Activated CD4-positive, alpha-beta T cell treated with anti-CD3 and anti-CD28 coated beads, Interleukin-2, amount 10 ng/mL, durations not matched to agents 24 days and 14 days (primary cell): Measurements from ENCODE around the gene PLXNA4. TPM values are rescaled to one million over a fixed set of nuclear protein-coding genes. Genes with fewer than 3 reads are reported as not detected.

Source experiments
- DNase-seq: peaks from one replicate; pipeline ENCODE4 v3.0.0; 2022
- H3K27ac Mint-ChIP-seq: one replicate; pipeline ENCODE4 v1.8.0; 2022; ENCODE audit warnings: mild to moderate bottlenecking, mixed read lengths
- H3K27me3 Mint-ChIP-seq: one replicate; pipeline ENCODE4 v1.8.0; 2022; ENCODE audit warnings: mixed read lengths
- H3K36me3 Mint-ChIP-seq: one replicate; pipeline ENCODE4 v1.8.0; 2022; ENCODE audit warnings: low read depth, mild to moderate bottlenecking, mixed read lengths
- H3K4me1 Mint-ChIP-seq: one replicate; pipeline ENCODE4 v1.8.0; 2021; ENCODE audit warnings: mixed read lengths
- H3K4me3 Mint-ChIP-seq: one replicate; pipeline ENCODE4 v1.8.0; 2022; ENCODE audit warnings: mild to moderate bottlenecking, moderate library complexity, mixed read lengths
- H3K9me3 Mint-ChIP-seq: one replicate; pipeline ENCODE4 v1.8.0; 2021; ENCODE audit warnings: mixed read lengths
- intact Hi-C: fragments of 100-400 bp; cut with micrococcal nuclease; formaldehyde crosslinking; loops from one replicate; pipeline ENCODE4 v1.15.1; 2023
- total RNA-seq: library from RNA; stranded (reverse); gene quantifications from 2 replicates; pipeline ENCODE4 v1.2.3, GENCODE V29; 2022

The PLXNA4 gene
- total RNA-seq, 1 donor from 2014 or later = 0.70 TPM

DNA sequence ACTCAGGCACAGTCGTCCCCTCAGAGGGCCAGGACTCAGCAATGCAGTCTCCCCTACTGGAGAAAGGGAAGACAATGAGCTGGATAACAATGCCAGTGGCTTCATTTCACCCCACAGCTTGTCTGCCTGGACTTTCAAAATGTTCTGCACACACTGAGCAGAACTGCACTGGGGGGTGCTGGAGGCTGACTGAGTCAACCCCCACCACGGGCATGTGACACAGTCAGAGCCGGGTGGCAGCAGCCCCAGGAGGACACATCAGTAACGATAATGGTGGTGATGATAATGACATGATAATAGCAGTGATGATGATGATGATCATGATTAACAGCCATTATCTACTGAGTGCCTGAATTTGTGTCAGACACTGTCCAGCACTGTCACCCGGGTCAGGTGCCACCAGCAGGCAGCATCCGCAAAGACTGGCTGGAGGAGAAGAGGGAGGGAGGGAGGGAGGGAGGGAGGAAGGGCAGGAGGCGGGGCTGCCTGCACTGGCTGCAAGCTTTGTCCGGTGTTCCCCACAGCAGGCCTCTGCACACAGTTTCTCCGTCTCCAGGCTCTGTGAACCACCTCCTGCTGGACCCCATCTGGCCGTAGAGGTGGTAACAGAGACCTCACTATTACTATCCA, 67.4 kb downstream of the PLXNA4 start:
- peaks cover 4% of the 10 kb centered on the region for H3K36me3 Mint-ChIP-seq
- no peak overlapping the region for H3K27ac Mint-ChIP-seq
- H3K9me3 Mint-ChIP-seq = no peaks in the 10 kb centered on the region
- H3K27me3 Mint-ChIP-seq = peaks cover 7% of the 10 kb centered on the region
- no peak for DNase-seq
- intact Hi-C loops = no loop called here
- no peak overlapping the region for H3K4me3 Mint-ChIP-seq
- H3K4me1 Mint-ChIP-seq = peaks cover 28% of the 10 kb centered on the region

- Mint-ChIP-seq H3K27ac (no peak overlapping the region), H3K4me3 (no peak overlapping the region), H3K4me1 (peaks cover 15% of the 10 kb centered on the region), H3K36me3 (peaks cover 8% of the 10 kb centered on the region), H3K27me3 (peaks cover 8% of the 10 kb centered on the region), H3K9me3 (no peaks in the 10 kb centered on the region)
- intact Hi-C loops = no loop called here
- no peak for DNase-seq
Measured at GRCh38 chr7:132504852-132505251, 71.4 kb downstream of the PLXNA4 start.

DNA sequence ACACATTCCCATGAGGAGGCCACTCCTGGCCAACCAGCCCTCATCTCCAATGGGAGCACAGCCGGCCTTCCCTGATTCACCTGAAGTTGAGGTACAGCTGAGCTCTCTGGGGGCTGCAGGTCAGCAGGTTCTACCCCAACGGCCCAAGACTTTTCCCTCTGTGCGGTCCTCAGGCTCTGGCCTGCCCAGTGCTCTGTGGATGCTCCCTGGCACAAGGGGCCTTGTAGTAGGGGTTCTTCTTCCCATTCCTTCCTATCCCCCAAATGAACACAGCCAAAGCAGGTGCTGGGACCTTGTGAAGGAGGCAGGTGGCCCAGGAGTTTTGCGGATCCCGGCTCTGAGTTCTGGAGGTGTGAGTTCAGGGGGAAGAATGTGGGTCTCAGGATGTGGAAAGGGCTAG, 72.2 kb downstream of the PLXNA4 start:
- no peak for DNase-seq

GRCh38 chr7:132503415-132503814, 72.9 kb downstream of the PLXNA4 start:
- DNase-seq = no peak
- Mint-ChIP-seq H3K36me3 (peaks cover 8% of the 10 kb centered on the region), H3K4me1 (peaks cover 8% of the 10 kb centered on the region), H3K4me3 (no peak overlapping the region), H3K27ac (no peak overlapping the region), H3K27me3 (peaks cover 13% of the 10 kb centered on the region), H3K9me3 (no peaks in the 10 kb centered on the region)
- intact Hi-C loops = no loop called here

More for the DNA sequence above, 72.2 kb downstream of the PLXNA4 start:
- no peak overlapping the region for H3K4me3 Mint-ChIP-seq
- H3K27me3 Mint-ChIP-seq = peaks cover 13% of the 10 kb centered on the region
- intact Hi-C loops = no loop called here
- no peaks in the 10 kb centered on the region for H3K9me3 Mint-ChIP-seq
- peaks cover 8% of the 10 kb centered on the region for H3K4me1 Mint-ChIP-seq
- H3K27ac Mint-ChIP-seq = no peak overlapping the region
- H3K36me3 Mint-ChIP-seq = peaks cover 8% of the 10 kb centered on the region

DNA sequence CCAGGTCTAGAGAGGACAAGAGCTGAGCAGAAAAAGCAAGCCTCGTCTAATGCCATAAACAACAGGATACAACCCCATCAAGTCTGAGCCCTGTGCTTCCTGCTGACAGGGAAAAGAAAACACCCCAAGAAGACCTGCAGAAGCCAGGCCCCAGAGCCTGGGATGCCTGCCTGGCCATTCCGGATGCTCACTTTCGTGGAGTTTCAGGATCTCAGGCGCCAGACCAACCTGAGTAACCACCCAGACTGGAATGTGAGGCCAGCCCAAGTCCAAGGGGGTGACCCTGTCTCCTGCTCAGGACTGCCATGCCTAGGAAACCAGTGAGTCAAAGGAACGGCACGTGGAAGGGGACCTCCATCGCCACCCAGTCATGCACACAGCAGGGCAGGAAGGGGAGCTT, 74.3 kb downstream of the PLXNA4 start:
- Mint-ChIP-seq H3K27me3 (peaks cover 20% of the 10 kb centered on the region), H3K36me3 (peaks cover 14% of the 10 kb centered on the region), H3K4me1 (peaks cover 8% of the 10 kb centered on the region), H3K9me3 (peaks cover 4% of the 10 kb centered on the region), H3K4me3 (no peak overlapping the region), H3K27ac (no peak overlapping the region)
- intact Hi-C loops = no loop called here
- DNase-seq = no peak

- Mint-ChIP-seq H3K4me3 (no peak overlapping the region), H3K36me3 (peaks cover 14% of the 10 kb centered on the region), H3K4me1 (peaks cover 8% of the 10 kb centered on the region), H3K27ac (no peak overlapping the region), H3K9me3 (peaks cover 4% of the 10 kb centered on the region), H3K27me3 (peaks cover 20% of the 10 kb centered on the region)
- intact Hi-C loops = no loop called here
- no peak for DNase-seq
Measured at GRCh38 chr7:132500727-132501440, 75.4 kb downstream of the PLXNA4 start.

DNA sequence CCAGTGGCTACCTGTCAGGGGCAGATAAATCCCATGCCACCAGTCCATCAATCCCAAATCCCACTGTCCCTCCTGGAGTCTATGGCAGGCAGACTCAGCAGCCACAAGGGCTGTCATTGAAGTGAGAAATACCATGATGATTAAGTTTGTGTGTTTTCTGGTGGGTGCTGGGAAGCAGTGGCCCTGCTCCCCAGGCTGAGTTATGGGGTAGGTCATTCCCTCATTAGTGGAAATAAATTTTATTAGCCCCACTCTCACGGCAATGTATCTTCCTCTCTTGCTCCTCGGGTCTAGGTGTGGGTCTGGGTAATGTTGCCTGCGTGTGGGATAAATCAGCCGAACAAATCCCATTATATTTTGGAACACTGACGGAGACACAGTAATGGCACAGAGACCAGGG, 76.8 kb downstream of the PLXNA4 start:
- DNase-seq = no peak
- H3K27ac Mint-ChIP-seq = no peak overlapping the region
- H3K36me3 Mint-ChIP-seq = peaks cover 10% of the 10 kb centered on the region
- peaks cover 20% of the 10 kb centered on the region for H3K27me3 Mint-ChIP-seq
- H3K9me3 Mint-ChIP-seq = peaks cover 4% of the 10 kb centered on the region
- peaks cover 8% of the 10 kb centered on the region for H3K4me1 Mint-ChIP-seq
- intact Hi-C loops = no loop called here
- no peak overlapping the region for H3K4me3 Mint-ChIP-seq

GRCh38 chr7:132499065-132499464, 77.2 kb downstream of the PLXNA4 start:
- Mint-ChIP-seq H3K27me3 (peaks cover 20% of the 10 kb centered on the region), H3K4me3 (no peak overlapping the region), H3K36me3 (peaks cover 10% of the 10 kb centered on the region), H3K4me1 (peaks cover 8% of the 10 kb centered on the region), H3K9me3 (peaks cover 4% of the 10 kb centered on the region), H3K27ac (no peak overlapping the region)
- intact Hi-C loops = no loop called here
- DNase-seq = no peak

- Mint-ChIP-seq H3K27ac (peak overlapping the region; percentile 5), H3K36me3 (peaks cover 10% of the 10 kb centered on the region), H3K4me3 (no peak overlapping the region), H3K4me1 (peaks cover 9% of the 10 kb centered on the region), H3K9me3 (peaks cover 7% of the 10 kb centered on the region), H3K27me3 (peaks cover 20% of the 10 kb centered on the region)
- DNase-seq = no peak
- intact Hi-C loops = no loop called here
Measured at GRCh38 chr7:132498319-132498718, 78.0 kb downstream of the PLXNA4 start.

DNA sequence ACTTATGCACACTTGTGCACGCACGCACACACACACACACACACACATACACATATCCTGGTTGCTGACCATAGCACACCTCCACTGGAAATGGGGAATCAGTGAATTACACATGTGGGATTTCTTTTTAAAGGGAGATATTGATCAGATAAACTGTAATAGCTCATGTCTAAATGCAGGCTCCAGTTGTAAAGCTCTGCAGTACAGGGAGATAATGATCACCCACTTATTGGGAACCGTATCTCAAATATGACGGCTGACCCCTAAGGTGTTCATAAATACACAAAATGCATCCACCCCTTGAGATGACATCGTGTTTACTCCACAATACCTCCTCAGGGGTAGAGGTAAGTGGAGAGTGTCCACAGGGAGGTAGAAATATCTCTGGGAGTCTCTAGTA, 79.2 kb downstream of the PLXNA4 start:
- intact Hi-C loops = no loop called here
- Mint-ChIP-seq H3K27me3 (peaks cover 20% of the 10 kb centered on the region), H3K9me3 (peaks cover 7% of the 10 kb centered on the region), H3K4me3 (no peak overlapping the region), H3K4me1 (peaks cover 17% of the 10 kb centered on the region), H3K27ac (no peak overlapping the region), H3K36me3 (peaks cover 10% of the 10 kb centered on the region)
- DNase-seq = no peak

- intact Hi-C loops = no loop called here
- Mint-ChIP-seq H3K4me1 (peaks cover 14% of the 10 kb centered on the region), H3K4me3 (no peak overlapping the region), H3K9me3 (peaks cover 7% of the 10 kb centered on the region), H3K27ac (no peak overlapping the region), H3K27me3 (peaks cover 17% of the 10 kb centered on the region), H3K36me3 (peaks cover 7% of the 10 kb centered on the region)
- DNase-seq = no peak
Measured at GRCh38 chr7:132495936-132496335, 80.3 kb downstream of the PLXNA4 start.

DNA sequence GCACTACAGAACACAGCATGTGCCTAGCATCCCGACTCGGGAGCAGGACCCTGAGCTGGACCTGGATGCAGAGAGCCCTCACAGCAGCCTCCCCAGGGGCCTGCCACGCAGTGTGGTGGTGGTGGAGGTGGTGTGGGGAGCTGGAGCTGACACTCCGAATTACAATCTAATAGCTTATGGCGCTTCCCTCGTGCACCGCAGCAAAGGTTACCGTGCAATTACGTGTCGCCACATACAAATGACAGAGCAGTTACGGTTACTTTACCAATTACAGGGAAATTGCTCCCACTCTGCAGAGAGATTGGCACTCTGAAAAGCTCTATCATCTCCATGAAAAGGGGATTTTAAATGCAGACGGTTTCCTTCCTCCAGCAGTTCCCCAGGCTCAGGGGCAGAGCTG, 81.8 kb downstream of the PLXNA4 start:
- Mint-ChIP-seq H3K27me3 (peaks cover 9% of the 10 kb centered on the region), H3K36me3 (peaks cover 6% of the 10 kb centered on the region), H3K9me3 (peaks cover 7% of the 10 kb centered on the region), H3K4me1 (peaks cover 12% of the 10 kb centered on the region), H3K27ac (no peak overlapping the region), H3K4me3 (no peak overlapping the region)
- intact Hi-C loops = no loop called here
- DNase-seq = no peak

DNA sequence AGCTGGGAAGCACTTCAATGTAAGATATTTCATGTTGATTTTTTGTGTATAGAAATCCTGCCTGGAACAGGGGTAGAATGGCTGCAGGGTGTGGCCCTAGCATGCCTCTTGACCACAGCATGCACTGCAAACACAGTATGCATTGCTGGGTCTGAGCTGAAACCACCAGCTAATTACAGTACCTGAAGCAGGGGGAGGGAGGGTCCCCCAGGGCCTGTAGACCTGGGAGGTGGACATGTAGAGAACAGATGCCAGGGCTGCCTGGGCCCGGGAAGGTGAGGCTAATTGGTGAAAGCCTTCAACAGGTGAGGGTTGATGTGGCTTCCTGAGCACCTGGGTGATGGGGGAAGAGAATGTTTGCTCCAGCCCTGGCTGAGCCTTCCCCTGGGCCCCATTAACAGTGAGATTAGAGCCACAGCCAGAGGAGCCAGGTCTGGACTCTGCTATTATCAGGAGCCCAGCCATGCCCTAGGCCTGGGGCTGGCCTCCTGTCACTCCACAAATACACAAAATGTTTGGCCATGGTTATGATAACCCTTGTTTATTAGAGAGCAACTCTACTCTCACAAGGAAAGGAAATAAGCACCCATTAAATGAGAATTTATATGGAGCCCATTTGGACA, 83.3 kb downstream of the PLXNA4 start:
- Mint-ChIP-seq H3K9me3 (peaks cover 9% of the 10 kb centered on the region), H3K4me1 (peaks cover 17% of the 10 kb centered on the region), H3K4me3 (no peak overlapping the region), H3K36me3 (peaks cover 16% of the 10 kb centered on the region), H3K27me3 (peaks cover 9% of the 10 kb centered on the region), H3K27ac (no peak overlapping the region)
- no peak for DNase-seq
- intact Hi-C loops = no loop called here

- Mint-ChIP-seq H3K27ac (no peak overlapping the region), H3K4me1 (peaks cover 25% of the 10 kb centered on the region), H3K9me3 (peaks cover 10% of the 10 kb centered on the region), H3K4me3 (no peak overlapping the region), H3K36me3 (peaks cover 13% of the 10 kb centered on the region), H3K27me3 (peaks cover 10% of the 10 kb centered on the region)
- no peak for DNase-seq
- intact Hi-C loops = no loop called here
Measured at GRCh38 chr7:132491391-132491945, 84.8 kb downstream of the PLXNA4 start.
